Keratinocyte (primary cell): ENCODE measurements around the gene PSMC4. TPM values are rescaled to one million over a fixed set of nuclear protein-coding genes. Genes with fewer than 3 reads are reported as not detected.

Experiments
- DNase-seq: peaks from one replicate; pipeline ENCODE4 v3.0.0-alpha.2; 2011; ENCODE audit warnings: low read depth, missing footprints, low spot score
- FAIRE-seq: peaks from 2 replicates; lab custom pipeline; 2011; peaks lifted over from hg19 to GRCh38; lab: Jason Lieb, UNC
- H2AFZ ChIP-seq: 2 replicates; pipeline ENCODE4 v1.6.0; 2012; ENCODE audit warnings: low read length, control low read depth, inconsistent platforms; ENCODE audit not compliant: control insufficient read depth
- H3K27ac ChIP-seq: 2 replicates; pipeline ENCODE4 v1.5.1; 2011; ENCODE audit warnings: low read length; ENCODE audit not compliant: control insufficient read depth, insufficient read depth
- H3K27me3 ChIP-seq: 3 replicates; pipeline ENCODE4 v1.6.0; 2011; ENCODE audit warnings: low read length; ENCODE audit not compliant: control insufficient read depth, insufficient read depth; ENCODE audit errors: extremely low read depth
- H3K36me3 ChIP-seq, 2 experiments: 2 replicates in 1 of 2; 3 replicates in 1 of 2; pipeline ENCODE4 v1.5.1; 2011; ENCODE audit warnings: low read length in 2 of 2, mild to moderate bottlenecking in 1 of 2; ENCODE audit not compliant: control insufficient read depth in 2 of 2, insufficient read depth in 2 of 2; ENCODE audit errors: extremely low read depth in 1 of 2
- H3K4me1 ChIP-seq: 3 replicates; pipeline ENCODE4 v1.5.1; 2011; ENCODE audit warnings: low read length; ENCODE audit not compliant: control insufficient read depth, insufficient read depth; ENCODE audit errors: extremely low read depth
- H3K4me2 ChIP-seq: 3 replicates; pipeline ENCODE4 v1.6.0; 2011; ENCODE audit warnings: low read depth, low read length; ENCODE audit not compliant: control insufficient read depth, insufficient read depth; ENCODE audit errors: extremely low read depth
- H3K4me3 ChIP-seq, 3 experiments: fragments of 200-600 bp in 1 of 3; sonication (generic) in 1 of 3; 2 replicates in 2 of 3; 3 replicates in 1 of 3; pipeline ENCODE4 v1.5.1; 2011 to 2016; ENCODE audit warnings: low read length in 3 of 3, mild to moderate bottlenecking in 3 of 3, control low read depth in 2 of 3, inconsistent platforms in 1 of 3, low read depth in 1 of 3, mixed read lengths in 1 of 3, mixed run types in 1 of 3, moderate library complexity in 1 of 3; ENCODE audit not compliant: control insufficient read depth in 2 of 3, insufficient read depth in 2 of 3; ENCODE audit errors: extremely low read depth in 1 of 3
- H3K79me2 ChIP-seq: 2 replicates; pipeline ENCODE4 v1.6.0; 2012; ENCODE audit warnings: low read length; ENCODE audit not compliant: control insufficient read depth, insufficient read depth
- H3K9ac ChIP-seq: 3 replicates; pipeline ENCODE4 v1.6.0; 2011; ENCODE audit warnings: low read length; ENCODE audit not compliant: control insufficient read depth, insufficient read depth; ENCODE audit errors: extremely low read depth
- H3K9me1 ChIP-seq: 3 replicates; pipeline ENCODE4 v1.6.0; 2011; ENCODE audit warnings: low read length; ENCODE audit not compliant: control insufficient read depth, insufficient read depth; ENCODE audit errors: extremely low read depth
- H3K9me3 ChIP-seq: 2 replicates; pipeline ENCODE4 v1.5.1; 2012; ENCODE audit warnings: low read depth, low read length; ENCODE audit not compliant: control insufficient read depth
- H4K20me1 ChIP-seq: 3 replicates; pipeline ENCODE4 v1.6.0; 2011; ENCODE audit warnings: low read length; ENCODE audit not compliant: control insufficient read depth, insufficient read depth; ENCODE audit errors: extremely low read depth
- EZH2 ChIP-seq: IDR thresholded peaks from one replicate; pipeline ENCODE4 v1.6.1; 2012; ENCODE audit warnings: inconsistent platforms, mild to moderate bottlenecking, low read length, moderate library complexity
- dilution Hi-C: fragments of 300-500 bp; cut with MboI; formaldehyde crosslinking; loops from one replicate; pipeline ENCODE4 v1.7.0; 2020; ENCODE audit warnings: low sequenced_read_pairs; ENCODE audit not compliant: extremely low pct_ligation_motif_present
- polyA plus RNA-seq, 5 experiments: library from polyadenylated mRNA; depleted of rRNA in 3 of 5; stranded (reverse) in 3 of 5; stranded (forward) in 1 of 5; unstranded in 1 of 5; fragments of >200 nt; gene quantifications; 1 replicate in 1 of 5; 2 replicates in 3 of 5; 3 replicates in 1 of 5; pipeline versions ENCODE4 v1.2.1 to v1.2.3, GENCODE V29; 2011 to 2012; ENCODE audit warnings: missing spikeins in 2 of 5, low read depth in 1 of 5, low replicate concordance in 1 of 5
- TF ChIP-seq, protein P1 (sequence below), 3 experiments: IDR thresholded peaks in 1 of 3; conservative IDR thresholded peaks in 1 of 3; optimal IDR thresholded peaks in 1 of 3; 2 replicates in 2 of 3; 3 replicates in 1 of 3; pipeline versions ENCODE3 to v1.5.1; 2011; ENCODE audit warnings: low read length in 3 of 3, mild to moderate bottlenecking in 3 of 3, moderate library complexity in 2 of 3, control low read depth in 1 of 3, inconsistent platforms in 1 of 3; ENCODE audit not compliant: insufficient read depth in 2 of 3; ENCODE audit errors: extremely low read depth in 1 of 3

PSMC4 gene
- polyA plus RNA-seq, 1 donor (not counting 4 experiments of a cell fraction or from before 2014, with no cell fraction given): 74.1 TPM

DNA sequence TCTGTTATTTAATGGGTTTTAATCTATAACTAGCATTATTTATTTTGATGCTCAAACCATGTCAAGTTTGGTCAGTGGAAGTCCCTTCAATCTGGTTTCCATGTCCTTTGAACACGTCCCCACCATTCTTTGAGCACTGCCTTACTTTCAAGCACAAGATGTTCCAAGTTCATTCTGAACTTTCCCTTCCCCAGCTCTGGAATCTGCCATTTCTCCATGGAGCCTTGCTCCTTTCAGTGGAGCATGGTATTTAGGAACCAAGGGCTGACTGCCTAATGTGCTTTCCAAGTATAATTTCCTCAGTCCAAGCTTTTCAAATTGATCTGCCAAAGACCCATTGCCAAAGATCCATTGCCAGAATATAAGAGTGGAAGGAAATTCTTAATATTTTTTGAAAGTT, 24.8 kb downstream of the PSMC4 start:
- dilution Hi-C loops: no loop called here
- no peak for DNase-seq
- Histone ChIP-seq H3K27ac (no peak overlapping the region), H3K27me3 (no peaks in the 10 kb centered on the region), H3K9me3 (peaks cover 2% of the 10 kb centered on the region), H3K4me2 (peak overlapping the region; percentile 97), H3K9me1 (no peaks in the 10 kb centered on the region), H3K79me2 (peaks cover 9% of the 10 kb centered on the region), H3K9ac (no peak overlapping the region), H3K36me3 (no peaks in the 10 kb centered on the region), H2AFZ (no peak overlapping the region), H4K20me1 (no peaks in the 10 kb centered on the region), H3K4me3 (peak overlapping the region; percentile 65 to 96 (median 88)), H3K4me1 (peaks cover 18% of the 10 kb centered on the region)
- no peak for FAIRE-seq
- TF ChIP-seq, protein P1, sequence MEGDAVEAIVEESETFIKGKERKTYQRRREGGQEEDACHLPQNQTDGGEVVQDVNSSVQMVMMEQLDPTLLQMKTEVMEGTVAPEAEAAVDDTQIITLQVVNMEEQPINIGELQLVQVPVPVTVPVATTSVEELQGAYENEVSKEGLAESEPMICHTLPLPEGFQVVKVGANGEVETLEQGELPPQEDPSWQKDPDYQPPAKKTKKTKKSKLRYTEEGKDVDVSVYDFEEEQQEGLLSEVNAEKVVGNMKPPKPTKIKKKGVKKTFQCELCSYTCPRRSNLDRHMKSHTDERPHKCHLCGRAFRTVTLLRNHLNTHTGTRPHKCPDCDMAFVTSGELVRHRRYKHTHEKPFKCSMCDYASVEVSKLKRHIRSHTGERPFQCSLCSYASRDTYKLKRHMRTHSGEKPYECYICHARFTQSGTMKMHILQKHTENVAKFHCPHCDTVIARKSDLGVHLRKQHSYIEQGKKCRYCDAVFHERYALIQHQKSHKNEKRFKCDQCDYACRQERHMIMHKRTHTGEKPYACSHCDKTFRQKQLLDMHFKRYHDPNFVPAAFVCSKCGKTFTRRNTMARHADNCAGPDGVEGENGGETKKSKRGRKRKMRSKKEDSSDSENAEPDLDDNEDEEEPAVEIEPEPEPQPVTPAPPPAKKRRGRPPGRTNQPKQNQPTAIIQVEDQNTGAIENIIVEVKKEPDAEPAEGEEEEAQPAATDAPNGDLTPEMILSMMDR (optimal IDR thresholded peaks at IDR 0.05 in 1 of 3, IDR thresholded peaks at IDR 0.05 in 1 of 3, conservative IDR thresholded peaks at IDR 0.05 in 1 of 3; ENCODE audit: extremely low read depth in 1 of 3, insufficient read depth in 2 of 3, low read length in 3 of 3): no peak
- TF ChIP-seq EZH2: no peak

DNA sequence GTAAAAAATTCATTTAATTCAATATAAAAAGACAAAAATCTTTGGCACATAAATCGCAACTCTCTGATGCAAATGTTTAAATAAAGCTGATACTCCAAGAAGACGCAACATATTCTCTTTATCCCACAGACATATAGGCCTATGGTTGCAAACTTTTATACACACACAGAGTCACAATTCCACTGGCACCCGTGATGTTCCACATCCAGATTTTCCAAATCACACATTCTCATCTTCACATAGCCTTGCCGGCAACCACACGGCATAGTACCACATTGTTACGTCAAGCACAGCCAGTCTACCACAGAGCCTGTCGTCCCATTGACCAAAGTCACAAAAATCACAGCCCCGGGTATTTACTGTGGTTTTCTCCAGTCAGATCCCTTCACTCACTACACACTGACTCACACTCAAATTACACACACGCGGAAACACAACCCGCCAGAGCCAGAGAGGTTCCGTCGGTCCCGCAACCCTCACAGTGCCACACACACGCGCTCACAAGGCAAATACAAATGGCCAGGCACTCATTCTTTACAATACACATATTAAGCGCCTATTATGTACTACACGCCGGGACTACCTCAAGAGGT, 25.3 kb downstream of the PSMC4 start:
- Histone ChIP-seq H3K4me1 (peaks cover 18% of the 10 kb centered on the region), H3K4me2 (peak overlapping the region; percentile 97), H3K9me3 (peaks cover 2% of the 10 kb centered on the region), H2AFZ (peak overlapping the region; percentile 99), H4K20me1 (no peaks in the 10 kb centered on the region), H3K9ac (peak overlapping the region; percentile 91), H3K36me3 (no peaks in the 10 kb centered on the region), H3K9me1 (no peaks in the 10 kb centered on the region), H3K79me2 (peaks cover 9% of the 10 kb centered on the region), H3K27me3 (no peaks in the 10 kb centered on the region), H3K27ac (peak overlapping the region; percentile 94), H3K4me3 (peak overlapping the region; percentile 65 to 96 (median 88))
- peak; percentile 58 for FAIRE-seq
- no peak for DNase-seq
- no peak for TF ChIP-seq EZH2
- TF ChIP-seq, protein P1 (optimal IDR thresholded peaks at IDR 0.05 in 1 of 3, IDR thresholded peaks at IDR 0.05 in 1 of 3, conservative IDR thresholded peaks at IDR 0.05 in 1 of 3; ENCODE audit: extremely low read depth in 1 of 3, insufficient read depth in 2 of 3, low read length in 3 of 3): no peak
- dilution Hi-C loops: no loop called here
